H9 (cell line): ENCODE data around the gene SRRM2. TPM values are rescaled to one million over a fixed set of nuclear protein-coding genes. Genes with fewer than 3 reads are reported as not detected.

Source experiments
- DNase-seq: peaks from one replicate; pipeline ENCODE4 v3.0.0-alpha.2; 2017
- H2AFZ ChIP-seq: one replicate; pipeline ENCODE4 v1.6.1; 2013; ENCODE audit warnings: mild to moderate bottlenecking, low read length, control low read depth, moderate library complexity
- H2AK5ac ChIP-seq: 2 replicates; pipeline ENCODE4 v1.6.1; 2013; ENCODE audit warnings: low read length, control low read depth, mixed read lengths; ENCODE audit not compliant: insufficient read length
- H2BK120ac ChIP-seq: one replicate; pipeline ENCODE4 v1.6.1; 2013; ENCODE audit warnings: low read depth, mild to moderate bottlenecking, low read length, control low read depth, inconsistent platforms; ENCODE audit not compliant: poor library complexity, severe bottlenecking
- H2BK12ac ChIP-seq: 2 replicates; pipeline ENCODE4 v1.6.1; 2013; ENCODE audit warnings: low read length, control low read depth, mixed read lengths, low read depth; ENCODE audit not compliant: insufficient read length
- H2BK15ac ChIP-seq: 2 replicates; pipeline ENCODE4 v1.6.1; 2013; ENCODE audit warnings: low read depth, low read length, control low read depth
- H2BK20ac ChIP-seq: one replicate; pipeline ENCODE4 v1.6.1; 2013; ENCODE audit warnings: low read depth, mild to moderate bottlenecking, low read length, control low read depth, inconsistent platforms; ENCODE audit not compliant: poor library complexity, severe bottlenecking
- H2BK5ac ChIP-seq: 2 replicates; pipeline ENCODE4 v1.6.1; 2013; ENCODE audit warnings: low read length, control low read depth, mixed read lengths; ENCODE audit not compliant: insufficient read length
- H3K14ac ChIP-seq: 2 replicates; pipeline ENCODE4 v1.6.1; 2013; ENCODE audit warnings: low read length, control low read depth; ENCODE audit not compliant: insufficient read depth
- H3K18ac ChIP-seq: 2 replicates; pipeline ENCODE4 v1.6.1; 2013; ENCODE audit warnings: low read depth, mild to moderate bottlenecking, mixed read lengths, low read length, control low read depth; ENCODE audit not compliant: insufficient read length
- H3K23ac ChIP-seq: 2 replicates; pipeline ENCODE4 v1.6.1; 2013; ENCODE audit warnings: low read length, control low read depth, mixed read lengths, low read depth; ENCODE audit not compliant: insufficient read length
- H3K23me2 ChIP-seq: 2 replicates; pipeline ENCODE4 v1.6.1; 2013; ENCODE audit warnings: low read depth, mild to moderate bottlenecking, mixed read lengths, low read length, control low read depth; ENCODE audit not compliant: insufficient read length, poor library complexity, severe bottlenecking
- H3K27ac ChIP-seq: 2 replicates; pipeline ENCODE4 v1.5.1; 2013; ENCODE audit warnings: low read length, control low read depth, mixed read lengths, low read depth; ENCODE audit not compliant: insufficient read length
- H3K27me3 ChIP-seq: 2 replicates; pipeline ENCODE4 v1.6.1; 2013; ENCODE audit warnings: low read length, control low read depth, inconsistent platforms; ENCODE audit not compliant: insufficient read depth
- H3K4ac ChIP-seq: 2 replicates; pipeline ENCODE4 v1.6.1; 2013; ENCODE audit warnings: low read depth, mild to moderate bottlenecking, control low read depth, inconsistent platforms, low read length, moderate library complexity
- H3K4me1 ChIP-seq: 2 replicates; pipeline ENCODE4 v1.6.1; 2013; ENCODE audit warnings: low read length, control low read depth, inconsistent platforms; ENCODE audit not compliant: insufficient read depth
- H3K4me2 ChIP-seq: 2 replicates; pipeline ENCODE4 v1.6.1; 2013; ENCODE audit warnings: low read length, control low read depth, mixed read lengths; ENCODE audit not compliant: insufficient read length, insufficient read depth
- H3K56ac ChIP-seq: 2 replicates; pipeline ENCODE4 v1.6.1; 2013; ENCODE audit warnings: low read depth, mild to moderate bottlenecking, mixed read lengths, low read length, control low read depth; ENCODE audit not compliant: insufficient read length
- H3K79me1 ChIP-seq: 2 replicates; pipeline ENCODE4 v1.6.1; 2013; ENCODE audit warnings: low read depth, mild to moderate bottlenecking, moderate library complexity, low read length, control low read depth, inconsistent platforms; ENCODE audit not compliant: insufficient read depth, poor library complexity, severe bottlenecking
- H3K79me2 ChIP-seq: 2 replicates; pipeline ENCODE4 v1.6.1; 2013; ENCODE audit warnings: low read length, control low read depth, inconsistent platforms; ENCODE audit not compliant: insufficient read depth
- H3K9ac ChIP-seq: 2 replicates; pipeline ENCODE4 v1.6.1; 2013; ENCODE audit warnings: low read length, control low read depth, mixed read lengths; ENCODE audit not compliant: insufficient read length; ENCODE audit errors: extremely low read depth
- H3K9me3 ChIP-seq: one replicate; pipeline ENCODE4 v1.6.1; 2013; ENCODE audit warnings: low read depth, low read length, inconsistent platforms; ENCODE audit not compliant: control insufficient read depth
- H3T11ph ChIP-seq: one replicate; pipeline ENCODE4 v1.6.1; 2013; ENCODE audit warnings: mild to moderate bottlenecking, low read length, control low read depth, inconsistent platforms
- H4K20me1 ChIP-seq: one replicate; pipeline ENCODE4 v1.6.1; 2013; ENCODE audit not compliant: control insufficient read depth, insufficient read length, insufficient read depth
- H4K5ac ChIP-seq: 2 replicates; pipeline ENCODE4 v1.6.1; 2013; ENCODE audit warnings: low read depth, mild to moderate bottlenecking, mixed read lengths, low read length, control low read depth; ENCODE audit not compliant: insufficient read length
- H4K8ac ChIP-seq: replicated peaks from 2 replicates; pipeline ENCODE4 v1.6.1; 2013; ENCODE audit warnings: low read length, control low read depth, mixed read lengths, low read depth; ENCODE audit not compliant: insufficient read length
- H4K91ac ChIP-seq: 2 replicates; pipeline ENCODE4 v1.6.1; 2013; ENCODE audit warnings: low read depth, mild to moderate bottlenecking, moderate library complexity, mixed read lengths, low read length, control low read depth; ENCODE audit not compliant: insufficient read length
- H3K27ac Mint-ChIP-seq, 3 experiments: 2 replicates in 2 of 3; 3 replicates in 1 of 3; pipeline ENCODE4 v1.8.0; 2020 to 2021; ENCODE audit warnings: mixed read lengths in 3 of 3, mild to moderate bottlenecking in 1 of 3, moderate library complexity in 1 of 3
- H3K27me3 Mint-ChIP-seq: 2 replicates; pipeline ENCODE4 v1.8.0; 2021; ENCODE audit warnings: low read depth, mild to moderate bottlenecking, moderate library complexity, mixed read lengths
- H3K36me3 Mint-ChIP-seq, 3 experiments: 2 replicates in 2 of 3; 3 replicates in 1 of 3; pipeline ENCODE4 v1.8.0; 2020 to 2021; ENCODE audit warnings: low read depth in 3 of 3, mixed read lengths in 3 of 3; ENCODE audit not compliant: insufficient read depth in 1 of 3
- H3K4me1 Mint-ChIP-seq, 2 experiments: 2 replicates each; pipeline ENCODE4 v1.8.0; 2020; ENCODE audit warnings: mixed read lengths in 2 of 2
- H3K4me3 Mint-ChIP-seq, 2 experiments: 2 replicates in 1 of 2; 3 replicates in 1 of 2; pipeline ENCODE4 v1.8.0; 2020 to 2021; ENCODE audit warnings: mild to moderate bottlenecking in 2 of 2, mixed read lengths in 2 of 2, moderate library complexity in 1 of 2
- H3K9me3 Mint-ChIP-seq, 2 experiments: 2 replicates in 1 of 2; 3 replicates in 1 of 2; pipeline ENCODE4 v1.8.0; 2020; ENCODE audit warnings: mild to moderate bottlenecking in 2 of 2, mixed read lengths in 2 of 2, moderate library complexity in 1 of 2
- WGBS: extraction: QIAGEN DNeasy Blood & Tissue Kit; methylation state at CpG from one replicate; pipeline ENCODE4 v1.1.7; 2013; ENCODE audit warnings: missing lambda C conversion rate, low lambda C conversion rate, mixed read lengths; ENCODE audit not compliant: insufficient read length; ENCODE audit errors: extremely low coverage; 5-methylcytosine and 5-hydroxymethylcytosine counted together
- total RNA-seq: library from RNA; stranded (reverse); gene quantifications from 2 replicates; pipeline ENCODE4 v1.2.1, GENCODE V29; 2021
- TF ChIP-seq, protein P1 (sequence below): fragments of 200-600 bp; sonication (generic); conservative IDR thresholded peaks from 3 replicates; pipeline ENCODE4 v1.8.0; 2021; ENCODE audit warnings: antibody characterized with exemption, mild to moderate bottlenecking

Gene SRRM2
- total RNA-seq, 1 experiment from 2014 or later = 694 TPM

DNA sequence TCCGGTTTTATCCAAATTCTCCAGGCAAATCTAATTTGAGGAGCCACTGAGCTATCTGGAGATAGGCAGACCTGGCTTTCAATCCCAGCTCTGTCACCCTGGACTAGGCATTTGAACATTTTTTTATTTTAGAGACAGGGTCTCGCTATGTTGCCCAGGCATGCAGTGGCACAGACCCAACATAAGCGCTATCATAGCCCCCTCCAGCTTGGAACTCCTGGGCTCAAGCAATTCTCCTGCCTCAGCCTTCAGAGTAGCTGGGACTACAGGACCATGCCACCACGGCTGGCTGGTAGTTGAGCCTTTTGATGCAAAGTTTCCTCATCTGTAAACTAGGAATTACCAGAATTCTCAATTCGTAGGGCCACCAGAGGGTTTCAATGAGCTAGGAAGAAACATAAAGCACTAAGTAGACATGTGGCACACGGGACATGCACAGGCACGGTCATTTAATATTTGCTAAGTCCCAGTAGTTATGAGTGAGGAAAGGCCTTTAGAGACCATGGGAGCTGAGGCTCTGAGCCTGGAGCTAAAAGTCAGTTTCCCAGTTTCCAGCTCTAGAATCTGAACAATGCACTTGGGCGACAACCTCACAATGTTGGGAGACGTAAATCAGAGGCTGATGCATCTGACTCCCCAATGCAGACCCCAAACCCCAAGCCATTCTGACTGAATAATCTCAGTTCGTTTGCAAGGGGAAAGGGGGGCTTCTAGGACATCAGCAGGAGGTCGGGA is 23.5 kb downstream of the SRRM2 start:
- no peak overlapping the region for H3K23ac ChIP-seq
- DNase-seq = no peak
- peak overlapping the region; percentile 96 to 99 for H3K4me3 Mint-ChIP-seq
- H3K18ac ChIP-seq = no peak overlapping the region
- peaks cover 4% of the 10 kb centered on the region for H3K27me3 Mint-ChIP-seq
- H3K9ac ChIP-seq = peak overlapping the region; percentile 77
- H2BK12ac ChIP-seq = no peak overlapping the region
- H3K36me3 Mint-ChIP-seq = peaks cover 16 to 58% (median 47%) of the 10 kb centered on the region in 3 experiments
- H3K4me1 Mint-ChIP-seq = peaks cover 26 to 34% of the 10 kb centered on the region in 2 experiments
- no CpG with 5 or more reads among the region's 11 CpGs for WGBS
- H2BK15ac ChIP-seq = no peak overlapping the region
- H3K4me1 ChIP-seq = no peaks in the 10 kb centered on the region
- no peaks in the 10 kb centered on the region for H4K20me1 ChIP-seq
- no peak overlapping the region for H2AFZ ChIP-seq
- H3K23me2 ChIP-seq = peaks cover 14% of the 10 kb centered on the region
- H3K9me3 ChIP-seq = no peaks in the 10 kb centered on the region
- no peak overlapping the region for H4K5ac ChIP-seq
- peaks cover 6% of the 10 kb centered on the region for H3K79me1 ChIP-seq
- peaks cover 0 to 3% of the 10 kb centered on the region in 2 experiments; a peak in 3 of 5 replicates for H3K9me3 Mint-ChIP-seq
- no peak overlapping the region for H2BK5ac ChIP-seq
- H3K4ac ChIP-seq = no peak overlapping the region
- H4K8ac ChIP-seq = no peak overlapping the region
- H4K91ac ChIP-seq = no peak overlapping the region
- no peak overlapping the region for H2BK20ac ChIP-seq
- H3K79me2 ChIP-seq = peaks cover 9% of the 10 kb centered on the region; the same call in 1 of the 2 replicates
- H3K27ac ChIP-seq = no peak overlapping the region
- no peak overlapping the region for H2BK120ac ChIP-seq
- peak overlapping the region; percentile 98 for H3K4me2 ChIP-seq
- peak overlapping the region; percentile 84; the same call in 1 of the 2 replicates for H3K14ac ChIP-seq
- H3T11ph ChIP-seq = no peak overlapping the region
- H2AK5ac ChIP-seq = no peak overlapping the region
- no peaks in the 10 kb centered on the region for H3K27me3 ChIP-seq
- no peak overlapping the region for H3K56ac ChIP-seq
- TF ChIP-seq, protein P1, sequence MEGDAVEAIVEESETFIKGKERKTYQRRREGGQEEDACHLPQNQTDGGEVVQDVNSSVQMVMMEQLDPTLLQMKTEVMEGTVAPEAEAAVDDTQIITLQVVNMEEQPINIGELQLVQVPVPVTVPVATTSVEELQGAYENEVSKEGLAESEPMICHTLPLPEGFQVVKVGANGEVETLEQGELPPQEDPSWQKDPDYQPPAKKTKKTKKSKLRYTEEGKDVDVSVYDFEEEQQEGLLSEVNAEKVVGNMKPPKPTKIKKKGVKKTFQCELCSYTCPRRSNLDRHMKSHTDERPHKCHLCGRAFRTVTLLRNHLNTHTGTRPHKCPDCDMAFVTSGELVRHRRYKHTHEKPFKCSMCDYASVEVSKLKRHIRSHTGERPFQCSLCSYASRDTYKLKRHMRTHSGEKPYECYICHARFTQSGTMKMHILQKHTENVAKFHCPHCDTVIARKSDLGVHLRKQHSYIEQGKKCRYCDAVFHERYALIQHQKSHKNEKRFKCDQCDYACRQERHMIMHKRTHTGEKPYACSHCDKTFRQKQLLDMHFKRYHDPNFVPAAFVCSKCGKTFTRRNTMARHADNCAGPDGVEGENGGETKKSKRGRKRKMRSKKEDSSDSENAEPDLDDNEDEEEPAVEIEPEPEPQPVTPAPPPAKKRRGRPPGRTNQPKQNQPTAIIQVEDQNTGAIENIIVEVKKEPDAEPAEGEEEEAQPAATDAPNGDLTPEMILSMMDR = no peak
- peak overlapping the region; percentile 94 to 97 (median 97) for H3K27ac Mint-ChIP-seq
